Right ventricle myocardium superior (tissue), 1 donor: Measurements from ENCODE around the gene CR1L. TPM values are rescaled to one million over a fixed set of nuclear protein-coding genes. Genes with fewer than 3 reads are reported as not detected.
"Not testable (repeated sequence)": the region's sequence is repeated elsewhere in the genome, so short reads cannot be mapped to it uniquely, and the experiment has no call there.

Source experiments
- ATAC-seq: fragments of 200-7000 bp; cut with Tn5 transposase; one replicate; pipeline ENCODE4 v1.9.1; 2020; ENCODE audit warnings: mild to moderate bottlenecking; ENCODE audit not compliant: poor library complexity
- DNase-seq: peaks from one replicate; pipeline ENCODE4 v3.0.0-alpha.2; 2020
- intact Hi-C: fragments of 100-400 bp; cut with DNase I; formaldehyde crosslinking; loops from one replicate; pipeline ENCODE4 v1.11.2; 2022
- long read RNA-seq: library from polyadenylated mRNA; unstranded; transcript quantifications from one replicate; pipeline ENCODE4 v2.0.0, GENCODE V29; 2021
- total RNA-seq: library from RNA; stranded (reverse); fragmentation: NEBNext Ultra II Directional; extraction: Animal tissue kit (Norgen Biotek cat#: 25700); gene quantifications from one replicate; pipeline ENCODE4 v1.2.1, GENCODE V29; 2021
- donor health status: DM: no; HTN: yes; CAD: no; lungs with severe emphysema.

Gene CR1L
- total RNA-seq = not detected
- long read RNA-seq = 0 reads

DNA sequence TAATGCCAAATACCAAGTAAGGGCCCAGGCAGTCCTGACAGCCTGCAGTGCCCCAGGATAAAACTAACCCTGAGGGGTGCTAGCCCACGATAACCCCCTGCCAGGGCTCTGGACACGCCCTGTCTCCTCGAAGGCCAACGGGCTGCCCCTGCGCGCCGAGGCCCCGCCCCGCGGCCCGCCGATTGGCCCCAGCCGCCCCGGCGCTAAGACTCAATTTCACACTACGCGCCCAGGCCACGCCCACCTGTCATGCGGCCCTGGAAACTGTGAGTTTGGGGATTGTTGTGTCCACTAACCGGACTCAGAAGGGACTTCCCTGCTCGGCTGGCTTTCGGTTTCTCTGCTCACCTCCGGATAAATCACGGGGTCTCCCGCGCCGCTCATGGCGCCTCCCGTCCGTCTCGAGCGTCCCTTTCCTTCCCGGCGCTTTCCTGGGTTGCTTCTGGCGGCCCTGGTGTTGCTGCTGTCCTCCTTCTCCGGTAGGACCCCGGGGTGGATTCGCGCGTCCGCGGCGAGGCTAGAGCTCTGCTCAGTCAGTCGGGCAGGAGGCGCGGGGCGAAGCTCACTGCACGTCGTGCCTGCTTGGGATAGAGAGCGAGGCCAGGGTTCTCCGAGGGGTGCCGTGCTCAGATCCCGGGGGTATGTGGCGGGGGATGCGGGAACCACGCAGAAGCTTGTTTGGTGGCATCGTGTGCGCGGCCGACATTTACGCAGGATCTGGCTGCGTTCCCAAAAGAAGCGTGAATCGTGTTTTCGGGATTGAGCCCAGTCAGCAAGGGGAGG, at the start of gene CR1L:
TSS of gene CR1L (plus strand) at position 282 of the 783 bp plus-strand sequence. CDS start at position 383, 101 bp downstream.
- DNase-seq = peak; percentile 89
- ATAC-seq = peak; percentile 99
- intact Hi-C loops = no loop called here

- no peak for ATAC-seq
- intact Hi-C loops = no loop called here
These were observed 41.2 kb upstream of the CR1L start for GRCh38 chr1:207603777-207604176.

DNA sequence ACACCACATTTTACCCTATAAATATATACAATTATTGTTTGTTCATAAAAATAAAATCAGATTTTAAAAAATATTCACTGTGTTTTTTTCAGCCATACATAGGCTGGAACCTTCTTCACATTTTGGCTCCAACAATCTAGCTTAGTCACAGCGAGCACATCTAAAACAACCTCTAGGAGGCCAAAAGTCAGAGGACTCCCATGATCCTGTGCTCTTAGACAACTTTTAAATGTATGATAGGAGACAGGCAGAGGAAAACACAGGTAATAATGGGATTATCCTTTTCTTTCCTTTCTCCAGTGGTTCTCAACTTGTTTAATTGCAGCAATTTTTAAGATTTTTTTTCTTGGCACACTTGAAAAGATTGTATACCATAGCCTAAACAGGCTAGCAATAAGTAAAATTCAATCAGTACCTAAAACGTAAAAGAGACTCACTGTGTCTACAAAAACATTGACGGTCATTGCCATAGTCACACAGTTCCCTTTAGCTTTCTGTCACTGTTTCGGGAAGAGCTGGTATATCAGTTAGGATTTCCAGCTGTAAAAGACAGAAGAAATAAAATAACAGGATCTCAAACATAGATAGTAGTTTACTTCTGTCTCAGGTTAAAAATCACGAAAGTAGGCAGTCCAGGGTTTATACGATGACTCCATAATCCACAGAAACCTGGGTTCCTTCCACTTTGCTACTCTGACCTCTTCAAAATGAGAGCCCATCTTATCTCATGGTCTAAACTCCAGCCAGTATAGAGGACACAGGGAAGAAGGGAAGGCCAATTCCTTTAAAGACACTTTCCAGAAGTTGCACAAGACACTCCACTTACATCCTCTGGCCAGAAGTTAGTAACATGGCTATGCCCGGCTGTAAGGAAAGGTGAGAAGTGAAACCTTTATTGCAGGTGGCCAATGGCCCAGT, 39.2 kb upstream of the CR1L start:
- intact Hi-C loops = no loop called here
- DNase-seq (no peak), ATAC-seq (no peak)

More at GRCh38 chr1:207603777-207604176, 41.2 kb upstream of the CR1L start:
- no peak for DNase-seq

GRCh38 chr1:207606362-207606755, 38.6 kb upstream of the CR1L start:
- intact Hi-C loops = no loop called here
- DNase-seq (no peak), ATAC-seq (no peak)

- no peak for DNase-seq
- no peak for ATAC-seq
- intact Hi-C loops = no loop called here
These were observed 32.2 kb upstream of the CR1L start for GRCh38 chr1:207612762-207613161.

GRCh38 chr1:207619871-207620542, 24.9 kb upstream of the CR1L start:
- peak; percentile 86 for ATAC-seq
- intact Hi-C loops = no loop called here
- DNase-seq = no peak

DNA sequence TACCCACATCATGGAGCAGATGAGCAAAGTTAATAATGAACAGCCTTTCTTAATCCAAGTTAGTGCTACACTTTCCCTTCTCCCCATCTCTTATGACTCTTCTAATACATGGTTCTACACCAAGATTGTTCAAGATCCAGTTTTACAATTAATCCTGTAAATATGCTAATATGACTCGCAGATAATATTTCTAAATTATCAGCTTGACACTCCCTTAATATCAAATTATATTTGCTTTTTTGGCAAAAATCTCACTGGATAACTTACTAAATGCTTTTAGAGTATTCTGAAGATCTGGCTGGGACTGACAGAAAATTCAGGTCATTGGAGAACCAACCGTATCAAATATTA, 24.4 kb upstream of the CR1L start:
- ATAC-seq = no peak
- no peak for DNase-seq
- intact Hi-C loops = no loop called here

DNA sequence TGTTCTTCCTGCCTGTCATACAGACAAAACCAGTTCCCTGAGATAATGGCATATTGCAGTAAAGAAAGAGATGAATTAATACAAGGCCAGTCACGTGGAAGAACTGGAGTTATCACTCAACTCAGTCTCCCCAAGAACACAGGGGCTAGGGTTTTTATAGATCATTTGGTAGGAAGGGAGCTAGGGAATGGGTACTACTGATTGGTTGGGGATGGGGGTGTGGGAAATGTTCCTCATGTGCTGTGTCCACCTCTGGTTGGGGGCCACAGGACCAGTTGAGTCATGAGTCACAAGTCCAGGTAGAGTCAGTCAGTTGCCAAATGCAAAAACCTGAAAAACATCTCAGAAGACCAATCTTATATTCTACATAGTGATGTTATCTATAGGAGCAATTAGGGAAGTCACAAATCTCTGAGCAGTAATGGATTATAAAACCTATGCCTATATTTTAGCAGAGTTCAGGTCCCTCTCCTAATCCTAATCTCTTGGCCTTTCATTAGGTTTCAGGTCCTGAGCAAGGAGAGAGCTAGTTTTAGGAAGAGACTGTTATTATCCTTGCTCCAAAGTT, 19.3 kb upstream of the CR1L start:
- DNase-seq, ATAC-seq, intact Hi-C loops: not testable (repeated sequence)

- no peak for ATAC-seq
- intact Hi-C loops = no loop called here
- DNase-seq = no peak
These were observed 18.0 kb upstream of the CR1L start for GRCh38 chr1:207626972-207627337.

GRCh38 chr1:207627496-207627895, 17.4 kb upstream of the CR1L start:
- no peak for DNase-seq
- no peak for ATAC-seq
- intact Hi-C loops = no loop called here

GRCh38 chr1:207628776-207629175, 16.2 kb upstream of the CR1L start:
- ATAC-seq (no peak), DNase-seq (no peak)
- intact Hi-C loops = no loop called here

DNA sequence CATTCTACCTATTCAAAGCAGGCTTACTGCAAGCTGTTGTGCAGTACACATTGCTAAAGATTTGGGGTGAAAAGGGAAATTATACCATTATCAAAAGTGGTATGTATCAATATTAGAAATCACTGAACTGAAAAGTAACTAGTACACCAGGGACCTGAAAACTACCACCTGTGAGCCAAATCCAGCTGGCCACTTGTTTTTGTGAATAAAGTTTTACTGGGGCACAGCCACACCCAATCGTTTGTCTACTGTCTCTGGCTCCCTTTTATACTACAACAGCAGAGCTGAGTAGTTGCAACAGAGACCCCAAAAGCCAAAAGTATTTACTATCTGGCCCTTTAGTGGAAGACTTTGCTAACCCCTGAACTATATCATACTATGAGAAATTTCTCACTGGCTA, 13.8 kb upstream of the CR1L start:
- intact Hi-C loops = no loop called here
- no peak for DNase-seq
- no peak for ATAC-seq

DNA sequence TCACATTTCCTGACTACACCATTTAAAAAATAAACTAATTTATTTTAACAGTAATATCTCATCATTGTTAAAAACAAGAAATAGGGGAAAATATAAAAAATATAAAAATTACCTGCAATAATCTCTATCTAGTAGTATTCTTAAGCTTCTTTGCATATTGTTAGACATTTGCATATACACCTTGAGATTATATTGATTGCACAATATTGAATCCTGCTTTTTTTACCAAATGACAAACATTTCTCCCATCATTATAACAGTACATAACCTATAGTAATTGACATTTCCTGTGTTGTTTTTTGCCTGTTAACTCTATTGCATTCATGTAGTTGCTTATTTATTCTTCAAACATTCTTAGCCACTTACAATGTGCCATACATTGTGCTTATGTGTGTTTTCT, 11.7 kb upstream of the CR1L start:
- DNase-seq (no peak), ATAC-seq (no peak)
- intact Hi-C loops = no loop called here

- intact Hi-C loops, DNase-seq, ATAC-seq: not testable (repeated sequence)
These were observed 11.1 kb upstream of the CR1L start for GRCh38 chr1:207633699-207634289.

- intact Hi-C loops, ATAC-seq: not testable (repeated sequence)
These were observed 10.6 kb upstream of the CR1L start for GRCh38 chr1:207634293-207634692.

DNA sequence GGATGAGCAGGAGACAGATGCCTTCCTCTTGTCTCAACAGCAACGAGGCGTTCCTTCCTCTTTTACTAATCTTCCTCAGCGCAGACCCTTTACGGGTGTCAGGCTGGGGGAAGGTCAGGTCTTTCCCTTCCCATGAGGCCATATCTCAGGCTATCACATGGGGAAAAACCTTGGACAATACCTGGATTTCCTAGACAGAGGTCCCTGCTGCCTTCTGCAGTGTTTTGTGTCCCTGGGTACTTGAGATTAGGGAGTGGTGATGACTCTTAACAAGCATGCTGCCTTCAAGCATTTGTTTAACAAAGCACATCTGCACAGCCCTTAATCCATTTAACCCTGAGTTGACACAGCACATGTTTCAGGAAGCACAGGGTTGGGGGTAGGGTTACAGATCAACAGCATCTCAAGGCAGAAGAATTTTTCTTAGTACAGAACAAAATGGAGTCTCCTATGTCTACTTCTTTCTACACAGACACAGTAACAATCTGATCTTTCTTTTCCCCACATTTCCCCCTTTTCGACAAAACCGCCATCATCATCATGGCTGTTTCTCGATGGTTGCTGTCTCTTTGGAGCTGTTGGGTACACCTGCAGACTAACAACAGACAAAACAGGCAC, 9.3 kb upstream of the CR1L start:
- DNase-seq, intact Hi-C loops, ATAC-seq: not testable (repeated sequence)

More at GRCh38 chr1:207634293-207634692, 10.6 kb upstream of the CR1L start:
- DNase-seq = not testable (repeated sequence)

DNA sequence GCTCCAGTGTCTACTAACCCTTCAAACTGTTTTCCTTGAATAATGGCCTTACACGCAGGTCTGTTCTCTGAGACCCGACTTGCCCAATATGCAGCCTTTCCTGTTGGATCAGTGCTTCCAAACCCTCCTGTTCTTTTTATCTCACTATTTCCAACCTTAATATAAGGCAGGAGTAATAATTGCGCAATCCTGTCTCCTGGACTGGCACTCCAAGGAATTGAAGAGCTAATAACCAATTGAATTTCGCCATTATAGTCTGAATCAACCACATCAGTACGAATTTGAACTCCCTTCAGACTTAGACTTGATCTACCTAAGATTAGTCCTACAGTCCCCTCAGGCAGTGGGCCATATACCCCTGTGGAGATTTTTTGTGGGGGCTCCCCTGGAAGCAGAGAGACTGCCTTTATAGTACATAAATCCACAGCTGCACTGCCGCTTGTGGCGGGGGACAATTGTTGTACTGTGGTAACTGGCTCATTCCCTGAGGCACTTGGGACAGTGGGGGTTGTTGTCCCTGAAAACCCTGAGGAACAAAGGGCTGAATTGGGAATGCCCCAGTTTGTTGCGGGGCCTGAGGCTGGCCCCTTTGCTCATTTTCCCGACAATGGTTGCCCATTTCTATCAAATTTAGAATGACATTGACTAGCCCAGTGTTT, 6.3 kb upstream of the CR1L start:
- intact Hi-C loops, ATAC-seq, DNase-seq: not testable (repeated sequence)
